CD4-positive, alpha-beta T cell (primary cell): Measurements from ENCODE around the gene GEMIN7. TPM values are rescaled to one million over a fixed set of nuclear protein-coding genes. Genes with fewer than 3 reads are reported as not detected.

Experiments
- ATAC-seq: fragments of 200-7000 bp; cut with Tn5 transposase; one replicate; pipeline ENCODE4 v1.10.0; 2022; ENCODE audit warnings: mild to moderate bottlenecking; ENCODE audit not compliant: poor library complexity
- CTCF ChIA-PET: fragments of 350-600 bp; sonication (Branson Sonifier 250); formaldehyde crosslinking; loops from one replicate; lab custom pipeline; 2021; ENCODE audit warnings: antibody characterized with exemption, inconsistent platforms; lab: Charles Lee
- POLR2A ChIA-PET: fragments of 350-600 bp; sonication (Branson Sonifier 250); formaldehyde crosslinking; loops from one replicate; lab custom pipeline; 2021; ENCODE audit warnings: antibody characterized with exemption, inconsistent platforms; lab: Charles Lee
- DNase-seq, 14 experiments: peaks; one replicate each; pipeline ENCODE4 v3.0.0-alpha.2; 2013 to 2020; ENCODE audit warnings: mixed read lengths in 2 of 14
- H3K27ac ChIP-seq, 2 donors: one replicate each; pipeline versions ENCODE4 v1.5.1 to v1.7.0; 2013; ENCODE audit warnings: low read length in 2 of 2, low read depth in 1 of 2, mild to moderate bottlenecking in 1 of 2
- H3K27me3 ChIP-seq, 2 experiments: 1 replicate in 1 of 2; 2 replicates in 1 of 2; pipeline versions ENCODE4 v1.6.1 to v1.7.0; 2013; ENCODE audit warnings: low read length in 2 of 2, control low read depth in 1 of 2, mild to moderate bottlenecking in 1 of 2, moderate library complexity in 1 of 2; ENCODE audit not compliant: insufficient read depth in 2 of 2, control insufficient read depth in 1 of 2
- H3K36me3 ChIP-seq: one replicate; pipeline ENCODE4 v1.6.1; 2013; ENCODE audit warnings: low read length, control low read depth; ENCODE audit not compliant: insufficient read depth
- H3K4me1 ChIP-seq: one replicate; pipeline ENCODE4 v1.6.1; 2013; ENCODE audit warnings: low read length, control low read depth; ENCODE audit not compliant: insufficient read depth
- H3K4me3 ChIP-seq: one replicate; pipeline ENCODE4 v1.5.1; 2013; ENCODE audit warnings: mild to moderate bottlenecking, low read length, moderate library complexity
- H3K9me3 ChIP-seq, 2 experiments: 1 replicate in 1 of 2; 2 replicates in 1 of 2; pipeline versions ENCODE4 v1.6.1 to v1.7.0; 2013; ENCODE audit warnings: low read length in 2 of 2, mild to moderate bottlenecking in 2 of 2, control low read depth in 1 of 2, moderate library complexity in 1 of 2; ENCODE audit not compliant: control insufficient read depth in 1 of 2, insufficient read depth in 1 of 2
- H3K27ac Mint-ChIP-seq: one replicate; pipeline ENCODE4 v1.8.0; 2020; ENCODE audit warnings: mixed read lengths
- H3K27me3 Mint-ChIP-seq: one replicate; pipeline ENCODE4 v1.8.0; 2021; ENCODE audit warnings: mixed read lengths
- H3K36me3 Mint-ChIP-seq: one replicate; pipeline ENCODE4 v1.8.0; 2021; ENCODE audit warnings: low read depth, mixed read lengths
- H3K4me1 Mint-ChIP-seq: one replicate; pipeline ENCODE4 v1.8.0; 2021; ENCODE audit warnings: low read depth, mixed read lengths
- H3K4me3 Mint-ChIP-seq: one replicate; pipeline ENCODE4 v1.8.0; 2020; ENCODE audit warnings: mild to moderate bottlenecking, mixed read lengths
- H3K9me3 Mint-ChIP-seq: one replicate; pipeline ENCODE4 v1.8.0; 2020; ENCODE audit warnings: mixed read lengths
- intact Hi-C, 2 experiments: fragments of 100-400 bp; cut with DNase I in 1 of 2; cut with micrococcal nuclease in 1 of 2; formaldehyde crosslinking; loops; one replicate each; pipeline versions ENCODE4 v1.15.1 to v1.9.0; 2023 to 2025; cut with DNase I, micrococcal nuclease
- total RNA-seq, 174 experiments: library from RNA in 2 of 174; stranded (reverse) in 2 of 174; gene quantifications; one replicate each; pipeline ENCODE4 v1.2.3 and lab custom pipeline; 2021 to 2026
- TF ChIP-seq, protein P1 (sequence below): fragments of 200-600 bp; IDR thresholded peaks from one replicate; pipeline ENCODE4 v1.8.0; 2022; ENCODE audit warnings: antibody characterized with exemption, mild to moderate bottlenecking

The GEMIN7 gene
- total RNA-seq, 2 experiments from 2014 or later: 4.0 to 4.8 TPM

- ChIA-PET POLR2A (no interaction called here), CTCF (no interaction called here)
- H3K27ac Mint-ChIP-seq: peak overlapping the region; percentile 47
- H3K9me3 Mint-ChIP-seq: no peaks in the 10 kb centered on the region
- peaks cover 74% of the 10 kb centered on the region for H3K4me1 Mint-ChIP-seq
- Histone ChIP-seq H3K27ac (no peak overlapping the region), H3K4me1 (peaks cover 68% of the 10 kb centered on the region), H3K27me3 (no peaks in the 10 kb centered on the region), H3K36me3 (peaks cover 8% of the 10 kb centered on the region), H3K9me3 (no peaks in the 10 kb centered on the region), H3K4me3 (no peak overlapping the region)
- no peak for DNase-seq
- H3K36me3 Mint-ChIP-seq: peaks cover 7% of the 10 kb centered on the region
- H3K4me3 Mint-ChIP-seq: peak overlapping the region; percentile 34
- intact Hi-C loops: no loop called here
- no peaks in the 10 kb centered on the region for H3K27me3 Mint-ChIP-seq
- ATAC-seq: no peak
- TF ChIP-seq, protein P1, sequence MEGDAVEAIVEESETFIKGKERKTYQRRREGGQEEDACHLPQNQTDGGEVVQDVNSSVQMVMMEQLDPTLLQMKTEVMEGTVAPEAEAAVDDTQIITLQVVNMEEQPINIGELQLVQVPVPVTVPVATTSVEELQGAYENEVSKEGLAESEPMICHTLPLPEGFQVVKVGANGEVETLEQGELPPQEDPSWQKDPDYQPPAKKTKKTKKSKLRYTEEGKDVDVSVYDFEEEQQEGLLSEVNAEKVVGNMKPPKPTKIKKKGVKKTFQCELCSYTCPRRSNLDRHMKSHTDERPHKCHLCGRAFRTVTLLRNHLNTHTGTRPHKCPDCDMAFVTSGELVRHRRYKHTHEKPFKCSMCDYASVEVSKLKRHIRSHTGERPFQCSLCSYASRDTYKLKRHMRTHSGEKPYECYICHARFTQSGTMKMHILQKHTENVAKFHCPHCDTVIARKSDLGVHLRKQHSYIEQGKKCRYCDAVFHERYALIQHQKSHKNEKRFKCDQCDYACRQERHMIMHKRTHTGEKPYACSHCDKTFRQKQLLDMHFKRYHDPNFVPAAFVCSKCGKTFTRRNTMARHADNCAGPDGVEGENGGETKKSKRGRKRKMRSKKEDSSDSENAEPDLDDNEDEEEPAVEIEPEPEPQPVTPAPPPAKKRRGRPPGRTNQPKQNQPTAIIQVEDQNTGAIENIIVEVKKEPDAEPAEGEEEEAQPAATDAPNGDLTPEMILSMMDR: no peak
Observed at GRCh38 chr19:45097776-45098520, 18.9 kb downstream of the GEMIN7 start.

- H3K27me3 ChIP-seq: no peaks in the 10 kb centered on the region
- Mint-ChIP-seq H3K4me1 (peaks cover 76% of the 10 kb centered on the region), H3K27ac (peak overlapping the region; percentile 47), H3K36me3 (peaks cover 2% of the 10 kb centered on the region), H3K27me3 (no peaks in the 10 kb centered on the region), H3K9me3 (no peaks in the 10 kb centered on the region), H3K4me3 (peak overlapping the region; percentile 25)
- H3K36me3 ChIP-seq: peaks cover 8% of the 10 kb centered on the region
- intact Hi-C loops: no loop called here
- CTCF ChIA-PET: no interaction called here
- peaks cover 71% of the 10 kb centered on the region for H3K4me1 ChIP-seq
- TF ChIP-seq, protein P1: no peak
- H3K27ac ChIP-seq: no peak overlapping the region
- no peaks in the 10 kb centered on the region for H3K9me3 ChIP-seq
- H3K4me3 ChIP-seq: no peak overlapping the region
- POLR2A ChIA-PET: no interaction called here
- no peak for ATAC-seq
- no peak for DNase-seq
Observed at GRCh38 chr19:45098521-45099466, 19.7 kb downstream of the GEMIN7 start.

- peak overlapping the region; percentile 47 for H3K27ac Mint-ChIP-seq
- no peaks in the 10 kb centered on the region for H3K27me3 Mint-ChIP-seq
- H3K36me3 Mint-ChIP-seq: no peaks in the 10 kb centered on the region
- ATAC-seq: no peak
- intact Hi-C loops: loop anchor here in 1 of 2 experiments (5.0 kb wide), 1 partner anchor 88 kb away; no protein-coding TSS in a partner anchor
- Histone ChIP-seq H3K9me3 (no peaks in the 10 kb centered on the region), H3K4me1 (peaks cover 71% of the 10 kb centered on the region), H3K4me3 (no peak overlapping the region), H3K36me3 (peaks cover 8% of the 10 kb centered on the region), H3K27ac (no peak overlapping the region), H3K27me3 (no peaks in the 10 kb centered on the region)
- DNase-seq: no peak
- TF ChIP-seq, protein P1: no peak
- POLR2A ChIA-PET: no interaction called here
- CTCF ChIA-PET: no interaction called here
- H3K4me1 Mint-ChIP-seq: peaks cover 76% of the 10 kb centered on the region
- H3K9me3 Mint-ChIP-seq: no peaks in the 10 kb centered on the region
- no peak overlapping the region for H3K4me3 Mint-ChIP-seq
Observed at GRCh38 chr19:45099467-45100191, 20.6 kb downstream of the GEMIN7 start.
